Stimulated activated CD8-positive, alpha-beta memory T cell treated with anti-CD3 and anti-CD28 coated beads, Interleukin-7, amount 100 ng/mL, for 1 hour (primary cell): Measurements from ENCODE around the gene ATG12.
"Not testable (repeated sequence)": the region's sequence is repeated elsewhere in the genome, so short reads cannot be mapped to it uniquely, and the experiment has no call there.

Experiments
- DNase-seq, 2 donors: peaks; one replicate each; pipeline ENCODE4 v3.0.0-alpha.2; 2020; ENCODE audit warnings: low read depth in 2 of 2

The ATG12 gene

GRCh38 chr5:115841382-115842088 is at the start of gene ATG12, which contains the start of gene AP3S1:
Gene ATG12 (minus strand): TSS chr5:115841565. CDS start chr5:115841552, 13 bp downstream.
Gene AP3S1 (plus strand): TSS chr5:115841935. CDS start chr5:115842038, 103 bp downstream.
- DNase-seq, result peak; percentile 78 to 81

- DNase-seq, result no peak
Observed at GRCh38 chr5:115888027-115888426, 46.7 kb upstream of the ATG12 start.

GRCh38 chr5:115885208-115885607 is 43.8 kb upstream of the ATG12 start:
- DNase-seq, result not testable (repeated sequence)

- DNase-seq, result no peak
Observed at GRCh38 chr5:115884704-115885103, 43.3 kb upstream of the ATG12 start.

- DNase-seq, result not testable (repeated sequence)
Observed at GRCh38 chr5:115882434-115882833, 41.1 kb upstream of the ATG12 start.

- DNase-seq, result not testable (repeated sequence)
Observed at GRCh38 chr5:115877342-115877741, 36.0 kb upstream of the ATG12 start.

GRCh38 chr5:115875447-115875846 is 34.1 kb upstream of the ATG12 start:
- DNase-seq, result no peak

GRCh38 chr5:115873392-115873791 is 32.0 kb upstream of the ATG12 start:
- DNase-seq, result no peak

- DNase-seq, result no peak
Observed at GRCh38 chr5:115872447-115872846, 31.1 kb upstream of the ATG12 start.

GRCh38 chr5:115869256-115869795 is 28.0 kb upstream of the ATG12 start:
- no peak for DNase-seq

GRCh38 chr5:115859378-115859777 is 18.0 kb upstream of the ATG12 start:
- no peak for DNase-seq

GRCh38 chr5:115858396-115858795 is 17.0 kb upstream of the ATG12 start:
- DNase-seq, result no peak

- no peak for DNase-seq
Observed at GRCh38 chr5:115857626-115858349, 16.4 kb upstream of the ATG12 start.

GRCh38 chr5:115857057-115857479 is 15.7 kb upstream of the ATG12 start:
- DNase-seq, result no peak

GRCh38 chr5:115855959-115856358 is 14.6 kb upstream of the ATG12 start:
- no peak for DNase-seq

GRCh38 chr5:115854139-115854538 is 12.8 kb upstream of the ATG12 start:
- DNase-seq, result no peak

- no peak for DNase-seq
Observed at GRCh38 chr5:115850744-115851416, 9.5 kb upstream of the ATG12 start.

GRCh38 chr5:115849258-115849798 is 8.0 kb upstream of the ATG12 start:
- DNase-seq, result no peak

GRCh38 chr5:115847290-115847689 is 5.9 kb upstream of the ATG12 start:
- no peak for DNase-seq

GRCh38 chr5:115844321-115844817 is 3.0 kb upstream of the ATG12 start:
- DNase-seq, result no peak

- DNase-seq, result no peak
Observed at GRCh38 chr5:115843444-115844130, 2.2 kb upstream of the ATG12 start.
